Aorta (tissue), 5 donors: Measurements from ENCODE around the gene RPS6KA2. TPM values are rescaled to one million over a fixed set of nuclear protein-coding genes. Genes with fewer than 3 reads are reported as not detected.

Experiments used
- ATAC-seq: fragments of 200-7000 bp; cut with Tn5 transposase; one replicate; pipeline ENCODE4 v1.9.1; 2022; ENCODE audit warnings: moderate library complexity; ENCODE audit not compliant: low FRiP score
- DNase-seq, 2 donors: peaks; one replicate each; pipeline ENCODE4 v3.0.0-alpha.2; 2020
- H3K27ac ChIP-seq, 2 donors: one replicate each; pipeline ENCODE4 v1.5.1; 2013; ENCODE audit warnings: low read length in 2 of 2, mild to moderate bottlenecking in 2 of 2, moderate library complexity in 2 of 2, control low read depth in 1 of 2, inconsistent platforms in 1 of 2, low read depth in 1 of 2
- H3K27me3 ChIP-seq, 2 donors: one replicate each; pipeline ENCODE4 v1.6.1; 2013; ENCODE audit warnings: control low read depth in 1 of 2, low read length in 1 of 2, mild to moderate bottlenecking in 1 of 2, moderate library complexity in 1 of 2; ENCODE audit not compliant: insufficient read depth in 2 of 2, control insufficient read depth in 1 of 2
- H3K36me3 ChIP-seq, 2 donors: one replicate each; pipeline ENCODE4 v1.6.1; 2013; ENCODE audit warnings: control low read depth in 1 of 2, low read length in 1 of 2, mild to moderate bottlenecking in 1 of 2; ENCODE audit not compliant: insufficient read depth in 2 of 2, control insufficient read depth in 1 of 2
- H3K4me1 ChIP-seq, 2 donors: one replicate each; pipeline ENCODE4 v1.6.1; 2013; ENCODE audit warnings: low read length in 2 of 2, control low read depth in 1 of 2, mild to moderate bottlenecking in 1 of 2, moderate library complexity in 1 of 2; ENCODE audit not compliant: insufficient read depth in 2 of 2, control insufficient read depth in 1 of 2
- H3K4me3 ChIP-seq, 2 donors: one replicate each; pipeline ENCODE4 v1.5.1; 2013; ENCODE audit warnings: low read length in 2 of 2, control low read depth in 1 of 2, mild to moderate bottlenecking in 1 of 2
- H3K9me3 ChIP-seq: one replicate; pipeline ENCODE4 v1.6.1; 2013; ENCODE audit warnings: mild to moderate bottlenecking, low read length; ENCODE audit not compliant: control insufficient read depth
- WGBS, 2 donors: extraction: QIAGEN DNeasy Blood & Tissue Kit; methylation state at CpG; one replicate each; pipeline ENCODE4 v1.1.7; 2013; 5-methylcytosine and 5-hydroxymethylcytosine counted together
- intact Hi-C, 2 donors: fragments of 100-400 bp; cut with DNase I; formaldehyde crosslinking; loops; one replicate each; pipeline versions ENCODE4 v1.14.2 to v1.15.0; 2022
- polyA plus RNA-seq, 2 donors: library from polyadenylated mRNA; stranded (reverse); fragments of 200-250 nt; gene quantifications; one replicate each; pipeline ENCODE4 v1.2.3, GENCODE V29; 2013
- total RNA-seq, 2 donors: library from RNA; stranded (reverse); fragmentation: NEBNext Ultra II Directional; extraction: Animal tissue kit (Norgen Biotek cat#: 25700); gene quantifications; one replicate each; pipeline ENCODE4 v1.2.1, GENCODE V29; 2021
- donor health status: healthy with polysubstance abuse.
- donor health status: Bipolar disorder and iron deficiency.
- donor health status: DM: no; HTN: no; CAD: no.
- donor health status: DM: no; HTN: no; CAD: no.
- donor health status: DM: yes; HTN: yes; CAD: no.

Gene RPS6KA2
- total and polyA plus RNA-seq, 4 donors, result 24.5 to 52.7 (median 37.3) TPM

DNA sequence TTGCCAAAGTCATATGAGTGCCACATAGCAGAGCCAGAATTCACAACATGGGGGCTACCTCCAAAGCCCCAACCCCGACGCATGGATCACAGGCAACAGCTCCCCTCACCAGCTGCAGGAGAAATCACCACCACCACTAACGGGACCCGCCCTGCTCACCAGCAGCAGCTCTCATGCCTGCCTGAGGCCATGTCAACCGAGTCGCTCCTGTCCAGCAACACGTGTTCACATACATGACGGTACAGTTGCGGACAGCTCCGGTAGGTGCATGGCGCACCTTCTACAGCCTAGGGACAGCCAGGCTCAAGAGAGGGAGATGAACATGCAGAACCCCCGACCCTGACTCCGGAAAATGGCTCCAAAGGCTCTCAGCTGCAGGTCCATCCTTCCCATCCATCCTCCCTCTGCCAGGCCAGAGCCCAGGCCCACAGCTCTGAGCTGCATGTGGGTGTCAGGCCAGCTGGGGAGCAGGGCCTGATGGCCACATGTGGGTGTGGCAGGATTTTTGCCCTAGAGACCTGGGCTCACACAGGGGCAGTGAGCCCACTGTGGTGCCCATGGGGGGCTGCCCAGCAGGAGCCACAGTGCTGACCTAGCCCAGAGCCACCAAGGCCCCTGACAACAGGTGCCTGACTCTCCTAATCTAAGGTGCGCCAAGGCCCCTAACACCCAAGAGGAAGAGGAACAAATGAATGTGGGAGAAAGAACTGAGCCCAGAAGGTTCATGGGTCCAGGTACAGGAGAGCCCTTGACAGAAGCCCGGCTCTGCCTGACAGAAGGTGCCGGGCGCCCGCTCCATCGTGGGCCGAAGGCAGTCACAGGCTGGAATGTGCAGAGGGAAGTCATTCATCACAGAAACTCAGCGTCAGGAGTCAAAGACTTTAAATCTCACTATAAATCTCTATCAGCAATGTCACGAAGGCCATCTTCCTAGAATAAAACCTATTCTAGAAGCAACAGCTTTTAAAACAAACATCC, 10.5 kb downstream of the RPS6KA2 start:
- peaks cover 0 to 4% of the 10 kb centered on the region in 2 donors for H3K4me1 ChIP-seq
- no peaks in the 10 kb centered on the region for H3K9me3 ChIP-seq
- no peak overlapping the region for H3K4me3 ChIP-seq
- ATAC-seq (no peak), DNase-seq (no peak)
- intact Hi-C loops, result loop anchor here in 1 of 2 donors (5.0 to 10.0 kb wide), 2 partner anchors 59 to 152 kb away; no protein-coding TSS in a partner anchor
- H3K36me3 ChIP-seq, result no peaks in the 10 kb centered on the region
- WGBS, 2 donors, result 95 to 96% methylated on average over 22 of the region's 22 CpGs
- no peak overlapping the region for H3K27ac ChIP-seq
- H3K27me3 ChIP-seq, result no peaks in the 10 kb centered on the region

DNA sequence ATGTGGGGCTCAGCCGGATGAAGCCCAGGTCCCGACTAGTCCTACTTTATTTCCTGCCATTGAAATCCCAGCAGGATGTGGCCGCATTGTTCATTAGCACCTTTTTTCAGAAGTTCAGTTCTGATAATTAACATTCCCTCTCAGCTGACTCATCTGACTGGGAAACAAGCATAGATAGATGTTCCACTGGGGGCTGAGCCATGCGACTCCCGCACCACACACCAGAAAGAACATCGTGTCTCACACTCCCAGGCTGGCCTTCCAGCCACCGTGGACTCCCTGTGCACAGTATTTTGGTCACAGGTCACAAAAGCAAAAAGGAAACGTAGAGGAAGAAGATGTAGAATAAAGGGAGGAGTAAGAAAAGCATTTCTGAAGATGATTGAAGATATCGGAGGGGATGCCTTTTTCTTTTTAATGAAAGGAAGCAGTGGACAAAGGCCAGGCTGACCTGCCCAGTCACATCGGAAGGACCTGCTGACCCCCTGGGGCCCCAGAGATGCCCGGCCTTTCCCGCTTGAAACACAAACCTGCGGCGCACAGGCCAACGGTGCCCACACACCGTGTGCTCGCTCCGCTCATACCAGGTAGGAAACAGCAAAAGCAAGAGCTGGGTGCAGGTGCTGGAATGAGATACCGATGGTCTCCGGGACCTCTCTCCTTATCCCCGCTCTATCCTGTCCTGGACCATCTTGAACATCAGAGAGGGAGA, 11.8 kb downstream of the RPS6KA2 start:
- Histone ChIP-seq H3K27me3 (no peaks in the 10 kb centered on the region), H3K4me1 (no peaks in the 10 kb centered on the region), H3K36me3 (no peaks in the 10 kb centered on the region), H3K9me3 (no peaks in the 10 kb centered on the region), H3K27ac (no peak overlapping the region), H3K4me3 (no peak overlapping the region)
- 95 to 96% methylated on average over 21 of the region's 21 CpGs for WGBS, 2 donors
- intact Hi-C loops, result loop anchor here in 1 of 2 donors (5.0 to 10.0 kb wide), 2 partner anchors 58 to 150 kb away; no protein-coding TSS in a partner anchor
- DNase-seq, result no peak
- no peak for ATAC-seq

DNA sequence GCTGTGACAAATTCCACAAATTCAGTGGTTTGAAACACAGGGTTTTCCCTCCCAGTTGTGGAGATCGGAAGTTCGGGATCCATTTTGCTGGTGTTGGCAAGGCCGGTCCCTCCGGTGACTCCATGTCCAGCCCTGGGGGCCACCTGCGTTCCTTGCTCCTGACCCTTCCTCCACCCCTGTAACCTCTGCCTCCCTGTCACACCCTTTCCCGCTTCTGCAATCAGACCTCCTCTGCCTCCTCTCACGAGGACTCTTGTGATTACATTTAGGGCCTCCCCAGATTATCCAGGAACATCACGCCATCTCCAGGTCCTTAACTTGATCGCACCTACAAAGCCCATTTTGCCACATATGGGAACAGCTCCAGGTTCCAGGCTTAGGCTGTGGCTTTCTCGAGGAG, 12.5 kb downstream of the RPS6KA2 start:
- Histone ChIP-seq H3K27ac (no peak overlapping the region), H3K27me3 (no peaks in the 10 kb centered on the region), H3K4me3 (no peak overlapping the region), H3K4me1 (no peaks in the 10 kb centered on the region), H3K36me3 (peaks cover 0 to 1% of the 10 kb centered on the region in 2 donors), H3K9me3 (no peaks in the 10 kb centered on the region)
- intact Hi-C loops, result loop anchor here in 1 of 2 donors (10.0 kb wide), 1 partner anchor 150 kb away; no protein-coding TSS in a partner anchor
- 95 to 97% methylated on average over 10 of the region's 10 CpGs for WGBS, 2 donors
- DNase-seq, result no peak
- no peak for ATAC-seq

DNA sequence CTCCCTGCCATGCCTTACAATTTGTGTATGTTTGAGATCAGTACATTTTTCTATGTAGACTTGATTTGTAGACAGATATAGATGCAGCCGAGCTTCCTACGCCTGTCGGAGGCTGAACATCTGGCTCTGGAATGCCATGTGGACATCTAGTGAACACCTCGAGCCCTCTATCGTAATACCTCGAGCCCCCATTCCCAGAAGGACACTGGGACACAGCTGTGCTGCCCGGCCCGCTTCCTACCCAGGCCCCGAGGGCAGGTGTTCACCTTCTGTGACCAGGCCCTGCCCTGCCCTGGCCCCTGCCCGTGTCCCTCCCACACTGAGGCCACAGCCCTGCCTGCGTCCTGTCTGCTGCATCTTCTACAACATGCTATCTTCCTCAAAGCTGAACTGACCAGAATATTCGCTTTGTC, 12.9 kb downstream of the RPS6KA2 start:
- ATAC-seq, result no peak
- Histone ChIP-seq H3K9me3 (no peaks in the 10 kb centered on the region), H3K27me3 (no peaks in the 10 kb centered on the region), H3K27ac (no peak overlapping the region), H3K4me1 (no peaks in the 10 kb centered on the region), H3K36me3 (peaks cover 0 to 1% of the 10 kb centered on the region in 2 donors), H3K4me3 (no peak overlapping the region)
- 86 to 97% methylated on average over 12 of the region's 12 CpGs for WGBS, 2 donors
- DNase-seq, result no peak
- intact Hi-C loops, result loop anchor here in 1 of 2 donors (10.0 kb wide), 1 partner anchor 149 kb away; no protein-coding TSS in a partner anchor

DNA sequence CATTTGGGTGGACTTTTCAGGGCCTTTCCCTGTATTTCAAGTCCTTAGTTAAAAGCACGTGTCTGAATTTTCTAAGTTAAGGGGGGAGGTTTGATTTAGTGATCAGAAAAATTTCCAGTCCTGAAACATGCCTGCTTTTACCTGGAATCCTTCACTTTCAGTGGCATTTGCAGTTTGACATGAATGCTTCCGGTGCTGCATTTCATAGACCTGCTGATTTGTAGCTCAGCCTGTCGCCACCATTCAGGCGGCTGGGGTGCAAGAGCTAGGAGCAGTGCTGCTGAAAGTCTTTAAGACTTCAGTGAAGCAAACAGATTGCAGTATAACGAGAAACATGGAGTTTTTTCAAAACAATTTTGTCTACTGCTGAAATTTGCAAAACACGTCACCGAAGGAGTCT, 14.0 kb downstream of the RPS6KA2 start:
- H3K9me3 ChIP-seq, result no peaks in the 10 kb centered on the region
- intact Hi-C loops, result loop anchor here in 1 of 2 donors (10.0 kb wide), 1 partner anchor 148 kb away; no protein-coding TSS in a partner anchor
- H3K4me3 ChIP-seq, result no peak overlapping the region
- DNase-seq (no peak), ATAC-seq (no peak)
- peaks cover 0 to 1% of the 10 kb centered on the region in 2 donors for H3K36me3 ChIP-seq
- WGBS, 2 donors, result 95 to 97% methylated on average over 7 of the region's 7 CpGs
- no peak overlapping the region for H3K27ac ChIP-seq
- H3K27me3 ChIP-seq, result no peaks in the 10 kb centered on the region
- H3K4me1 ChIP-seq, result no peaks in the 10 kb centered on the region

DNA sequence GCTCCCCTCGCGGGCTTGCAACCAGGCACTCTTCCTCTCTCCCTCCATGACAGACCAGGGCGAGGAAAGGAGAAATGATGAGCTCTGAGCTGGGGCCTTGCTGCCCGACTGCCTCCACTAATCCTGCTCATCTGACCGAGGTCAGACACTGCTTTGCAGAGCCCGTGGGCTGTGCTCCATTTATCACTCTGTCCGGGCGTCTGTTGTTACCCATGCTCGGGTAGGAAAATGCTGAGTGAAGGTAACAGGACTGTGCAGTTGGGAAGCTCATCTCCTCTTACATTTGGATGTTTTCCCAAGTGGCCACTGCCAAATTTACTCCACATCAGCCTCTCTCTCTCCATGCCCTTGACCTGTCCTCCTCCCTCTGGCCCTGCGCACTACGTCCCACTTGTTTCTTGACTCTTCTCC, 14.6 kb downstream of the RPS6KA2 start:
- Histone ChIP-seq H3K4me3 (no peak overlapping the region), H3K27ac (no peak overlapping the region), H3K27me3 (no peaks in the 10 kb centered on the region), H3K36me3 (peaks cover 0 to 1% of the 10 kb centered on the region in 2 donors), H3K4me1 (no peaks in the 10 kb centered on the region), H3K9me3 (no peaks in the 10 kb centered on the region)
- no peak for DNase-seq
- WGBS, 2 donors, result 95% methylated on average over 11 of the region's 11 CpGs
- intact Hi-C loops, result loop anchor here in 1 of 2 donors (10.0 kb wide), 1 partner anchor 148 kb away; no protein-coding TSS in a partner anchor
- no peak for ATAC-seq

DNA sequence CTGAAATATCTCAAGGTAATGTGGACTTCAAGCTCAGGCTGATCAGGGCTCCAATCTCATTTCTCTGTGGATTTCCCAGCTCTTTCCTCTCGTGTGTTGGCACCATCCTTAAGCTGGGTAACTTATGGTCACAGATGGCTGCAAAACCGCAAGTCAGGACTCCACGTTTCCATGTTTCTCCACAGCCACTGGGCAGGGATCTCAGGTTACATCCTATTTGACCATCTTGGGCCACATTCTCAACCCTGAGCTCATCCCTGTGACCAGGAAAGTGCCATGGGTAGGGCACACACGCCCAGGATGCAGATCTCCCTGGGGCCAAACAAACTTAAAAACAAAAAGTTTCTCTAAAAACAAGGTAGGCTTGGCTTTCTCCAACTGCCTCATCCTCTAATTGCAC, 15.4 kb downstream of the RPS6KA2 start:
- Histone ChIP-seq H3K27me3 (no peaks in the 10 kb centered on the region), H3K4me3 (no peak overlapping the region), H3K27ac (no peak overlapping the region), H3K9me3 (no peaks in the 10 kb centered on the region), H3K4me1 (no peaks in the 10 kb centered on the region), H3K36me3 (peaks cover 0 to 1% of the 10 kb centered on the region in 2 donors)
- ATAC-seq, result no peak
- intact Hi-C loops, result loop anchor here in 1 of 2 donors (10.0 kb wide), 1 partner anchor 147 kb away; no protein-coding TSS in a partner anchor
- no peak for DNase-seq
- 91 to 95% methylated on average over 4 of the region's 4 CpGs for WGBS, 2 donors

DNA sequence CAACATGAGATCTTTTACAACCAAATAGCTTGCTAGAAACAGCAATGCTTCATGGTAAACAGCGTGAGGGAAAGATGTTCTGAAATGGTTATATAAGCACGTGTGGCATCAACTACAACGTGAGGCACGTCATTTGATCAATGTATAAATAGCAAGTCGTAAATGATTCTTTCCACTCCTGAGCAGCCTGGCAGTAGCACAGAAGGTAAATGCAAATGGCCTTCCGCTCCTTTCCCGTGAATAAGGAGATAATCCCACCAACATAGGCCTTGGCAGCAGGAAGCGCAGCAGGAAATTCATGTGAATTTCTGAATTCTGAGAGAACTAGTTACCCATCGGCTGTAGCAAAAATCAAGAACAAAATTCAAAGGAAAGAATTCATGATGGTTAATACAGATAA, 17.0 kb downstream of the RPS6KA2 start:
- Histone ChIP-seq H3K4me3 (no peak overlapping the region), H3K4me1 (no peaks in the 10 kb centered on the region), H3K27me3 (no peaks in the 10 kb centered on the region), H3K36me3 (peaks cover 0 to 1% of the 10 kb centered on the region in 2 donors), H3K9me3 (no peaks in the 10 kb centered on the region), H3K27ac (no peak overlapping the region)
- 95 to 96% methylated on average over 9 of the region's 9 CpGs for WGBS, 2 donors
- intact Hi-C loops, result loop anchor here in 1 of 2 donors (10.0 kb wide), 1 partner anchor 145 kb away; no protein-coding TSS in a partner anchor
- DNase-seq (no peak), ATAC-seq (no peak)
